Activated CD8-positive, alpha-beta memory T cell treated with anti-CD3 and anti-CD28 coated beads, Interleukin-2, amount 50 U/mL, for 24 hours (primary cell): ENCODE results near the gene ZSCAN25.
"Not testable (repeated sequence)": the region's sequence is repeated elsewhere in the genome, so short reads cannot be mapped to it uniquely, and the experiment has no call there.

Experiments used
- DNase-seq: peaks from one replicate; pipeline ENCODE4 v3.0.0-alpha.2; 2020; ENCODE audit errors: extremely low read depth

The ZSCAN25 gene

GRCh38 chr7:99617192-99617781 is 541 bp downstream of the ZSCAN25 start:
- no peak for DNase-seq

- no peak for DNase-seq
Observed at GRCh38 chr7:99618726-99619125, 2.0 kb downstream of the ZSCAN25 start.

GRCh38 chr7:99619571-99620130 is 2.9 kb downstream of the ZSCAN25 start:
- DNase-seq, result no peak

- no peak for DNase-seq
Observed at GRCh38 chr7:99621271-99621670, 4.5 kb downstream of the ZSCAN25 start.

- no peak for DNase-seq
Observed at GRCh38 chr7:99622596-99622995, 5.8 kb downstream of the ZSCAN25 start.

- no peak for DNase-seq
Observed at GRCh38 chr7:99623091-99623693, 6.4 kb downstream of the ZSCAN25 start.

GRCh38 chr7:99623702-99624447 is 7.1 kb downstream of the ZSCAN25 start:
- no peak for DNase-seq

- no peak for DNase-seq
Observed at GRCh38 chr7:99624484-99624883, 7.7 kb downstream of the ZSCAN25 start.

GRCh38 chr7:99625321-99625720 is 8.6 kb downstream of the ZSCAN25 start:
- DNase-seq, result no peak

- DNase-seq, result no peak
Observed at GRCh38 chr7:99625961-99626360, 9.2 kb downstream of the ZSCAN25 start.

- no peak for DNase-seq
Observed at GRCh38 chr7:99626661-99627060, 9.9 kb downstream of the ZSCAN25 start.

GRCh38 chr7:99627513-99627912 is 10.8 kb downstream of the ZSCAN25 start:
- no peak for DNase-seq

- DNase-seq, result no peak
Observed at GRCh38 chr7:99628471-99629465, 12.0 kb downstream of the ZSCAN25 start.

- no peak for DNase-seq
Observed at GRCh38 chr7:99629643-99630042, 12.9 kb downstream of the ZSCAN25 start.

GRCh38 chr7:99631295-99632109 is 14.8 kb downstream of the ZSCAN25 start:
- DNase-seq, result no peak

- not testable (repeated sequence) for DNase-seq
Observed at GRCh38 chr7:99637414-99637813, 20.7 kb downstream of the ZSCAN25 start.

GRCh38 chr7:99638731-99639130 is 22.0 kb downstream of the ZSCAN25 start:
- no peak for DNase-seq

- DNase-seq, result no peak
Observed at GRCh38 chr7:99639267-99639666, 22.5 kb downstream of the ZSCAN25 start.

- DNase-seq, result no peak
Observed at GRCh38 chr7:99642027-99642426, 25.3 kb downstream of the ZSCAN25 start.

GRCh38 chr7:99643464-99643863 is 26.7 kb downstream of the ZSCAN25 start:
- DNase-seq, result no peak

GRCh38 chr7:99644431-99644830 is 27.7 kb downstream of the ZSCAN25 start:
- no peak for DNase-seq
